ENCODE data around the gene MVB12B. TPM values are rescaled to one million over a fixed set of nuclear protein-coding genes. Genes with fewer than 3 reads are reported as not detected.

MVB12B gene
- total RNA-seq, 2 experiments from 2014 or later, result 14.3 to 15.3 TPM

- no peak overlapping the region for H3K27ac Mint-ChIP-seq
- H3K27ac ChIP-seq (ENCODE audit: low read depth in 1 of 2, low read length in 2 of 2), result no peak overlapping the region
- H3K27me3 Mint-ChIP-seq, result no peaks in the 10 kb centered on the region
- CTCF ChIA-PET, result no interaction called here
- peaks cover 41% of the 10 kb centered on the region for H3K4me1 ChIP-seq (ENCODE audit: insufficient read depth, low read length)
- no peaks in the 10 kb centered on the region for H3K27me3 ChIP-seq (ENCODE audit: control insufficient read depth in 1 of 2, insufficient read depth in 2 of 2, low read length in 2 of 2)
- peaks cover 10% of the 10 kb centered on the region for H3K36me3 Mint-ChIP-seq (ENCODE audit: low read depth)
- POLR2A ChIA-PET, result no interaction called here
- intact Hi-C loops (cut with DNase I, micrococcal nuclease), result loop anchor here (2.0 to 5.0 kb wide), 6 partner anchors 73 to 992 kb away; partner anchors contain the start of gene MVB12B (in 1 of the 2)
- H3K36me3 ChIP-seq (ENCODE audit: insufficient read depth, low read length), result peaks cover 4% of the 10 kb centered on the region
- H3K9me3 Mint-ChIP-seq, result no peaks in the 10 kb centered on the region
- no peak overlapping the region for H3K4me3 ChIP-seq (ENCODE audit: low read length)
- no peaks in the 10 kb centered on the region for H3K9me3 ChIP-seq (ENCODE audit: control insufficient read depth in 1 of 2, insufficient read depth in 1 of 2, low read length in 2 of 2)
- TF ChIP-seq, protein P1, sequence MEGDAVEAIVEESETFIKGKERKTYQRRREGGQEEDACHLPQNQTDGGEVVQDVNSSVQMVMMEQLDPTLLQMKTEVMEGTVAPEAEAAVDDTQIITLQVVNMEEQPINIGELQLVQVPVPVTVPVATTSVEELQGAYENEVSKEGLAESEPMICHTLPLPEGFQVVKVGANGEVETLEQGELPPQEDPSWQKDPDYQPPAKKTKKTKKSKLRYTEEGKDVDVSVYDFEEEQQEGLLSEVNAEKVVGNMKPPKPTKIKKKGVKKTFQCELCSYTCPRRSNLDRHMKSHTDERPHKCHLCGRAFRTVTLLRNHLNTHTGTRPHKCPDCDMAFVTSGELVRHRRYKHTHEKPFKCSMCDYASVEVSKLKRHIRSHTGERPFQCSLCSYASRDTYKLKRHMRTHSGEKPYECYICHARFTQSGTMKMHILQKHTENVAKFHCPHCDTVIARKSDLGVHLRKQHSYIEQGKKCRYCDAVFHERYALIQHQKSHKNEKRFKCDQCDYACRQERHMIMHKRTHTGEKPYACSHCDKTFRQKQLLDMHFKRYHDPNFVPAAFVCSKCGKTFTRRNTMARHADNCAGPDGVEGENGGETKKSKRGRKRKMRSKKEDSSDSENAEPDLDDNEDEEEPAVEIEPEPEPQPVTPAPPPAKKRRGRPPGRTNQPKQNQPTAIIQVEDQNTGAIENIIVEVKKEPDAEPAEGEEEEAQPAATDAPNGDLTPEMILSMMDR (IDR thresholded peaks at IDR 0.05), result no peak
- peaks cover 58% of the 10 kb centered on the region for H3K4me1 Mint-ChIP-seq (ENCODE audit: low read depth)
- H3K4me3 Mint-ChIP-seq, result no peak overlapping the region
- DNase-seq (no peak), ATAC-seq (ENCODE audit: poor library complexity) (no peak)
These were observed 73.2 kb downstream of the MVB12B start for GRCh38 chr9:126399789-126400188.

- H3K36me3 ChIP-seq (ENCODE audit: insufficient read depth, low read length), result peaks cover 4% of the 10 kb centered on the region
- H3K9me3 ChIP-seq (ENCODE audit: control insufficient read depth in 1 of 2, insufficient read depth in 1 of 2, low read length in 2 of 2), result no peaks in the 10 kb centered on the region
- no peak overlapping the region for H3K4me3 ChIP-seq (ENCODE audit: low read length)
- H3K27me3 ChIP-seq (ENCODE audit: control insufficient read depth in 1 of 2, insufficient read depth in 2 of 2, low read length in 2 of 2), result no peaks in the 10 kb centered on the region
- intact Hi-C loops (cut with DNase I, micrococcal nuclease), result no loop called here
- peaks cover 50% of the 10 kb centered on the region for H3K4me1 Mint-ChIP-seq (ENCODE audit: low read depth)
- TF ChIP-seq, protein P1 (IDR thresholded peaks at IDR 0.05), result no peak
- H3K36me3 Mint-ChIP-seq (ENCODE audit: low read depth), result peaks cover 10% of the 10 kb centered on the region
- no peaks in the 10 kb centered on the region for H3K27me3 Mint-ChIP-seq
- H3K27ac Mint-ChIP-seq, result no peak overlapping the region
- no peak overlapping the region for H3K4me3 Mint-ChIP-seq
- H3K27ac ChIP-seq (ENCODE audit: low read depth in 1 of 2, low read length in 2 of 2), result no peak overlapping the region
- no peaks in the 10 kb centered on the region for H3K9me3 Mint-ChIP-seq
- ATAC-seq (ENCODE audit: poor library complexity) (no peak), DNase-seq (no peak)
- ChIA-PET POLR2A (no interaction called here), CTCF (no interaction called here)
- H3K4me1 ChIP-seq (ENCODE audit: insufficient read depth, low read length), result peaks cover 35% of the 10 kb centered on the region
These were observed 73.9 kb downstream of the MVB12B start for GRCh38 chr9:126400571-126400970.

DNA sequence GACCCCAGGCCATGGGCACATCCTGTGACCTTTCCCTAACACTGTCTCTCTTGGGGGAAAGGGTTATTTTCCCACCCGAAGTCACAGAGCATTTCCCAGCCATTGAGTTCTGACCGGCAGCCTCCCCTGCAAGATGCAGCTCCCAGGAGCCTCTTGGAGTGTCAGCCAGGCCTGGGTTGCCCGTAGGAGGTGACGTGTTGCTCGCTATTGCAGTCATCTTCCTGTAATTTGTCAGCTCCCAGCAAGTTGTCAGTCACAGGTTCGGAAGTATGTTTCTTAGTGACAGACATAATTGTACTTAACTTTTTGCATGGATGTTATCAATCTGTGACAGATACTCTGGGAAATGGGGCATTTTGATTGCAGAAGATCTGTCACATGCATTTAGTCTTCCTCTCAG, 74.5 kb downstream of the MVB12B start:
- POLR2A ChIA-PET, result no interaction called here

More for the DNA sequence above, 74.5 kb downstream of the MVB12B start:
- Histone ChIP-seq H3K27ac (ENCODE audit: low read depth in 1 of 2, low read length in 2 of 2) (no peak overlapping the region), H3K9me3 (ENCODE audit: control insufficient read depth in 1 of 2, insufficient read depth in 1 of 2, low read length in 2 of 2) (no peaks in the 10 kb centered on the region), H3K4me1 (ENCODE audit: insufficient read depth, low read length) (peaks cover 34% of the 10 kb centered on the region), H3K27me3 (ENCODE audit: control insufficient read depth in 1 of 2, insufficient read depth in 2 of 2, low read length in 2 of 2) (no peaks in the 10 kb centered on the region), H3K4me3 (ENCODE audit: low read length) (no peak overlapping the region), H3K36me3 (ENCODE audit: insufficient read depth, low read length) (peaks cover 4% of the 10 kb centered on the region)
- Mint-ChIP-seq H3K36me3 (ENCODE audit: low read depth) (peaks cover 7% of the 10 kb centered on the region), H3K9me3 (no peaks in the 10 kb centered on the region), H3K27ac (no peak overlapping the region), H3K4me3 (no peak overlapping the region), H3K27me3 (no peaks in the 10 kb centered on the region), H3K4me1 (ENCODE audit: low read depth) (peaks cover 44% of the 10 kb centered on the region)
- TF ChIP-seq, protein P1 (IDR thresholded peaks at IDR 0.05), result no peak
- ATAC-seq (ENCODE audit: poor library complexity), result no peak
- intact Hi-C loops (cut with DNase I, micrococcal nuclease), result no loop called here
- no peak for DNase-seq
- CTCF ChIA-PET, result no interaction called here

Measured in CD4-positive, alpha-beta T cell (primary cell).